A673 (cell line): ENCODE measurements around the gene DPEP3. TPM values are rescaled to one million over a fixed set of nuclear protein-coding genes. Genes with fewer than 3 reads are reported as not detected.

ENCODE experiments used
- BruUV-seq: library from RNA; stranded (reverse); fragments of 400-500 nt; replicated peaks from 2 replicates; lab custom pipeline; 2021; lab: Mats Ljungman, UMichigan
- CTCF ChIA-PET: fragments of 300-600 bp; sonication (Branson Sonifier 250); formaldehyde crosslinking; loops from one replicate; lab custom pipeline; 2022; ENCODE audit warnings: antibody characterized with exemption; lab: Charles Lee
- POLR2A ChIA-PET: fragments of 300-600 bp; sonication (Branson Sonifier 250); formaldehyde crosslinking; loops from one replicate; lab custom pipeline; 2022; ENCODE audit warnings: antibody characterized with exemption; ENCODE audit not compliant: low non-redundant PET; lab: Charles Lee
- DNase-seq: peaks from one replicate; pipeline ENCODE4 v3.0.0-alpha.2; 2015; ENCODE audit warnings: low spot score
- H3K27ac ChIP-seq: fragments of 200-600 bp; sonication (generic); 2 replicates; pipeline ENCODE4 v1.5.1; 2016; ENCODE audit warnings: mixed run types, low read depth, mild to moderate bottlenecking, mixed read lengths, antibody characterized with exemption, low read length; ENCODE audit not compliant: poor library complexity, severe bottlenecking
- H3K27me3 ChIP-seq: fragments of 200-600 bp; sonication (generic); replicated peaks from 2 replicates; pipeline ENCODE4 v1.6.1; 2017; ENCODE audit warnings: mixed run types, low read depth, mild to moderate bottlenecking, mixed read lengths, antibody characterized with exemption, low read length; ENCODE audit not compliant: insufficient read depth, poor library complexity
- H3K36me3 ChIP-seq: fragments of 200-600 bp; sonication (generic); 2 replicates; pipeline ENCODE4 v1.6.1; 2016; ENCODE audit warnings: mixed run types, mild to moderate bottlenecking, mixed read lengths, antibody characterized with exemption, low read length; ENCODE audit not compliant: insufficient read depth, poor library complexity, severe bottlenecking
- H3K4me1 ChIP-seq: fragments of 200-600 bp; sonication (generic); 2 replicates; pipeline ENCODE4 v1.6.1; 2017; ENCODE audit warnings: mixed run types, mild to moderate bottlenecking, mixed read lengths, antibody characterized with exemption, low read length; ENCODE audit not compliant: insufficient read depth, poor library complexity, severe bottlenecking
- H3K4me3 ChIP-seq: fragments of 200-600 bp; sonication (generic); 2 replicates; pipeline ENCODE4 v1.5.1; 2016; ENCODE audit warnings: low read depth, mixed run types, mild to moderate bottlenecking, mixed read lengths, low read length; ENCODE audit not compliant: poor library complexity, severe bottlenecking
- H3K9me3 ChIP-seq: fragments of 200-600 bp; sonication (generic); 2 replicates; pipeline ENCODE4 v1.6.1; 2016; ENCODE audit warnings: mixed run types, low read depth, mild to moderate bottlenecking, mixed read lengths, antibody characterized with exemption, low read length; ENCODE audit not compliant: poor library complexity, severe bottlenecking
- EZH2 ChIP-seq: fragments of 200-600 bp; sonication (generic); IDR thresholded peaks from 2 replicates; pipeline ENCODE4 v1.6.1; 2017; ENCODE audit warnings: borderline replicate concordance, low read depth, mild to moderate bottlenecking, mixed read lengths, antibody characterized with exemption, low read length; ENCODE audit not compliant: poor library complexity, severe bottlenecking
- intact Hi-C: fragments of 100-400 bp; cut with micrococcal nuclease; formaldehyde crosslinking; loops from one replicate; pipeline ENCODE4 v1.10.0; 2022; ENCODE audit not compliant: unreplicated experiment
- total RNA-seq: library from RNA; stranded (reverse); gene quantifications from 2 replicates; pipeline ENCODE4 v1.2.3, GENCODE V29; 2021
- TF ChIP-seq, protein P1 (sequence below): fragments of 300-800, 200-600 bp; sonication (generic); conservative IDR thresholded peaks from 2 replicates; pipeline ENCODE4 v1.5.1; 2017; ENCODE audit warnings: low read depth, mild to moderate bottlenecking, antibody characterized with exemption, low read length, moderate library complexity, mixed read lengths

The DPEP3 gene
- total RNA-seq, 1 experiment from 2014 or later = not detected

DNA sequence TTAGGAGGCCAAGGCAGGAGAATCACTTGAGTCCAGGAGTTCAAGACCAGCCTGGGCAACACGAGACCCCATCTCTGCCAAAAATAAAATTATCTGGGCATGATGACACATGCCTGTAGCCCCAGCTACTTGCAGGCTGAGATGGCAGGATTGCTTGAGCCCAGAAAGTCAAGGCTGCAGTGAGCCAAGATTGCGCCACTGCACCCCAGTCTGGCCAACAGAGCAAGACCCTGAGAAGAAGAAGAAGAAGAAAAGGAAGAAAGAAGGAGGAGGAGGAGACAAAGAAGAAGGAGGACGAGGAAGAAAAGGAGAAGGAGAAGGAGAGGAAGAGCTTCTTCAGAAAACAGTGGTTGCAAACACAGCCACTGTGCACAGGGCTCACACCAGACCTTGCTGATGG is 8.4 kb upstream of the DPEP3 start:
- intact Hi-C loops = no loop called here
- H3K27me3 ChIP-seq = no peaks in the 10 kb centered on the region
- H3K4me1 ChIP-seq = peaks cover 4% of the 10 kb centered on the region
- no peak overlapping the region for H3K27ac ChIP-seq
- BruUV-seq = no TSS peak
- no peaks in the 10 kb centered on the region for H3K9me3 ChIP-seq
- no peaks in the 10 kb centered on the region for H3K36me3 ChIP-seq
- ChIA-PET CTCF (no interaction called here), POLR2A (no interaction called here)
- no peak overlapping the region for H3K4me3 ChIP-seq
- TF ChIP-seq, protein P1, sequence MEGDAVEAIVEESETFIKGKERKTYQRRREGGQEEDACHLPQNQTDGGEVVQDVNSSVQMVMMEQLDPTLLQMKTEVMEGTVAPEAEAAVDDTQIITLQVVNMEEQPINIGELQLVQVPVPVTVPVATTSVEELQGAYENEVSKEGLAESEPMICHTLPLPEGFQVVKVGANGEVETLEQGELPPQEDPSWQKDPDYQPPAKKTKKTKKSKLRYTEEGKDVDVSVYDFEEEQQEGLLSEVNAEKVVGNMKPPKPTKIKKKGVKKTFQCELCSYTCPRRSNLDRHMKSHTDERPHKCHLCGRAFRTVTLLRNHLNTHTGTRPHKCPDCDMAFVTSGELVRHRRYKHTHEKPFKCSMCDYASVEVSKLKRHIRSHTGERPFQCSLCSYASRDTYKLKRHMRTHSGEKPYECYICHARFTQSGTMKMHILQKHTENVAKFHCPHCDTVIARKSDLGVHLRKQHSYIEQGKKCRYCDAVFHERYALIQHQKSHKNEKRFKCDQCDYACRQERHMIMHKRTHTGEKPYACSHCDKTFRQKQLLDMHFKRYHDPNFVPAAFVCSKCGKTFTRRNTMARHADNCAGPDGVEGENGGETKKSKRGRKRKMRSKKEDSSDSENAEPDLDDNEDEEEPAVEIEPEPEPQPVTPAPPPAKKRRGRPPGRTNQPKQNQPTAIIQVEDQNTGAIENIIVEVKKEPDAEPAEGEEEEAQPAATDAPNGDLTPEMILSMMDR = no peak
- TF ChIP-seq EZH2 = no peak
- DNase-seq = no peak

DNA sequence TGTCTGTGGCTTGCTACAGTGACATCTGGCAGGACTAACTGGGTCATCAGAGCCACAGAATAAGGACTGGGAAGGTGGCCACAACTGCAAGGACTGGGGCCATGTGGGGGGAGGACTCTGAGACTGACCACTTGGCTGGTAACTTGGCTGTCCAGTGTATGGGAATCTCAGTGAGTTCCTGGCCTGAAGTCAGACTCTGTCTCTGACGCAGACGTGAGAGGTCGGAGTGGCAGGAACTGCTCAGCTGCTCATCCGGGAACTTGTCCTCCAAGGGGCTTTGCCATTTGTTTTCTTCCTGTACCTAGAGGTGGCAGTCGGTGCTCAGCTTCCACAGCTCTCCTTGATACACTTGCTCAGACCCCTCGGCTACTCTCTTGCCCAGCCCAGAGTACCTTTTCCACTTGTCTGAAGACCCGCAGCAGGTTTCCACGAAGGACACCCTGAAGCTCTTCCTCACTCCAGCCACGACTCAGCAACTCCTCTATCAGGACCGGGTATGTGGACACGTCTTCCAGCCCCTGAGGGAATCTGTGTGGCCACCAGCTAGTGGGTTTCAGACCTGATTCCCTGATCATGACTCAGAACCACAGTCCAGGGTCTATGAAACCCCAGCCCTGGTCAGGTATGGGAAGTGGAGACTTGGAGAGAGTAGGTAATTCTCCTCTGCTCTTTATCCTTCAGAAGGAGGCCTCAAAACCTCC is 7.3 kb upstream of the DPEP3 start:
- Histone ChIP-seq H3K9me3 (no peaks in the 10 kb centered on the region), H3K4me3 (no peak overlapping the region), H3K4me1 (no peaks in the 10 kb centered on the region), H3K36me3 (no peaks in the 10 kb centered on the region), H3K27ac (no peak overlapping the region), H3K27me3 (no peaks in the 10 kb centered on the region)
- no TSS peak for BruUV-seq
- DNase-seq = no peak
- ChIA-PET CTCF (no interaction called here), POLR2A (no interaction called here)
- intact Hi-C loops = no loop called here
- TF ChIP-seq, protein P1 = no peak
- TF ChIP-seq EZH2 = no peak

DNA sequence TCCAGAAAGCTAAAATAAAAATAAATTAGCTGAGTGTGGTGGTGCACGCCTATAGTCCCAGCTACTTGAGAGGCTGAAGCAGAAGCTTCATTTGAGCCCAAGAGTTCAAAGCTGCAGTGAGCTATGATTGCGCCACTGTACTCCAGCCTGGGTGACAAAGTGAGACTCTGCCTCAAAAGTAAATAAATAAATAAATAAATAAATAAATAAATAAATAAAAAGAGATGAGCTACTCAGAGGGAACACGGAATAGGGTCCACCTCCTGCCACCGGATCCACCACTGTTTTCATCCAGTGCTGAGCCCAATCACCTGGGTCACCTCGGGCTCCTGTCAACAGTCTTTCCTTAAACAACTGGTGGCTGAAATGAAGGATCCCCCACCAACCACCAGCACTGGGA is 6.7 kb upstream of the DPEP3 start:
- no peaks in the 10 kb centered on the region for H3K4me1 ChIP-seq
- H3K36me3 ChIP-seq = no peaks in the 10 kb centered on the region
- no peak overlapping the region for H3K4me3 ChIP-seq
- H3K9me3 ChIP-seq = no peaks in the 10 kb centered on the region
- intact Hi-C loops = no loop called here
- POLR2A ChIA-PET = no interaction called here
- CTCF ChIA-PET = no interaction called here
- no peak overlapping the region for H3K27ac ChIP-seq
- no peak for TF ChIP-seq EZH2
- TF ChIP-seq, protein P1 = no peak
- no peak for DNase-seq
- BruUV-seq = no TSS peak
- H3K27me3 ChIP-seq = no peaks in the 10 kb centered on the region
